Nucleus accumbens (tissue), 56 donors: ENCODE results near the gene WNT3.

Source experiments
- DNase-seq, 56 donors: peaks; one replicate each; lab custom pipeline; 2025; lab: John Stamatoyannopoulos, UW

Gene WNT3

GRCh38 chr17:46739982-46740381 is 78.5 kb downstream of the WNT3 start:
- DNase-seq: no peak

DNA sequence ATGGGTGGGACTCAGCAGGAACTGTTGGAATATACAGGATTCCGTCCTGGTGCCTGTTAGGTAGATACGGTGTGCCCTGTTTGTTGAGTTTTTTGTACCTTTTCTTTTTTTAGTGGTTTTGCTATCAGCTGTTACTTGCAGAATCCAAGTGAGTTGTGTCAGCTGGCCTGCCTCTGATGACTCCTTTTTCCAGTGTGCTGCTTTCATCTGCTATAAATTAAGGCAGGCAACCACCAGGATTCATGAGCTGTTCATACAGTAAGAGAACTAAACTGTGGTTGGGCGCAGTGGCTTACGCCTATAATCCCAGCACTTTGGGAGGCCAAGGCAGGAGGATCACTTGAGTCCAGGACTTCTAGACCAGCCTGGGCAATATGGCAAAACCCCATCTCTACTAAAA is 79.9 kb downstream of the WNT3 start:
- no peak for DNase-seq

GRCh38 chr17:46737326-46737725 is 81.2 kb downstream of the WNT3 start:
- DNase-seq: no peak

DNA sequence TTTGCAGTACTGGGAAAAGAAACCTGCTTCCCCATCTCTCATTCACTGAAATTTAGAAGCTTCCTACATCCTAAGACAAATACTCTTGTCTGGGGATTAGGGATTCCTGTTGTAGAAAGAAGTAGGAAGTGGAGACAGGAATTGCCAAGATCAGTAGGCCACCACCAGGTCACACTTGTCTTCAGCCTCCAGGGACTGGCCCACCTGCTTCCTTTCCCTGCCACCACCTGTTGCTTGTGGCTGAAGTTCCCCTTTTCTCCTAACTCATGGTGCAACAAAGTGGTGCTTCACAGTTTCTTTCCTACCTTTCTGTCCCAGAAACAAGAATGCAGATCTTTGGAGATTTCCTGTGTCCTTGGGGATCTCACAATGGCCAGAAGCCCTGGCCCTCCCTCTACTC is 82.4 kb downstream of the WNT3 start:
- DNase-seq: no peak

DNA sequence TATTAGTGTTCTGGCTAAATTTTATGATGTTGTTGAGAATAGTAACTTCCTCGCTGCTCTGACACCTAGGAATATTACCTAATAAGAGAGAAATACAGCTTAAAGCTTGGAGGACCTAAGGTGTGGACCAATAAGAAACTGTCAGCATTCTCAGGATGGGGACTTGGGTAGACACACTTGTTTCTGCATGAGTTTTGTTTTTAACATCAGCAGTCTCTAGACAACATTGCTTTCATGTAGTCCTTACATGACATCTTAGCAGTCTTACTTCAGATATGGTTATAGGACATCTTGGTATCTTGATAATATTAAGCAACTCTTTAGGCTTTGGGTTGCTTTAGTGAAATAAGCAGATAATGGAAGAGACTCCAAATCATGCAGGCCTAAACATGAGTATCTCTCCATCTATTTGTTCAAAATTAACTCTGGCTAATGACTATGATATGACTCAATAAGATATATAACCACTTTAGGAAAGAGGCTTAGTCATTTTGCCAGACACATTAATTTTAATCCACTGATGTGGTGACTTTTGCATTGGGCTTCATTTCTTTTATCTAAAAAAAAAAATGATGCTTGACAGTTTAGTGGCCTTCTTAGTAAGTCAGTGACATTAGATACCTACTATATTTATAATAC is 84.5 kb downstream of the WNT3 start:
- DNase-seq: no peak

- DNase-seq: peak in 29 of 56 donors; percentile 0 to 67 (median 14)
These were observed 85.6 kb downstream of the WNT3 start for GRCh38 chr17:46732754-46733398.

- DNase-seq: no peak
These were observed 86.3 kb downstream of the WNT3 start for GRCh38 chr17:46732160-46732559.

DNA sequence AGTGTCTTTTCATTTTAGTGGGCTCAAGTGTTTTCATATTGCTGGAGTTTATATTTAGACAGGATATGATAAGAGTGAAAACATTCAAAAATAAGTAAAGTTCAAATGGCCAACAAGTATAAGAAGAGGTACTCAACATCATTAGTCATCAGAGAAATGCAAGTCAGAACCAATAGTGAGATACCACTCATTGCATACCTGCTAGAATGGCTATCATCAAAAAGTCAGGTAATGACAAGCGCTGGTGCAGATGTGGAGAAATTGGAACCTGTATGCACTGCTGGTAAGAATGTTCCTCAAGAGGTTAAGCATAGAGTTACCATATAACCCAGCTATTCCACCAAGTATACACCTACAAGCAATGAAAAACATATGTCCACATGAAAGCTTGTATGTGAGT is 87.8 kb downstream of the WNT3 start:
- no peak for DNase-seq

- DNase-seq: no peak
These were observed 88.5 kb downstream of the WNT3 start for GRCh38 chr17:46730026-46730425.

DNA sequence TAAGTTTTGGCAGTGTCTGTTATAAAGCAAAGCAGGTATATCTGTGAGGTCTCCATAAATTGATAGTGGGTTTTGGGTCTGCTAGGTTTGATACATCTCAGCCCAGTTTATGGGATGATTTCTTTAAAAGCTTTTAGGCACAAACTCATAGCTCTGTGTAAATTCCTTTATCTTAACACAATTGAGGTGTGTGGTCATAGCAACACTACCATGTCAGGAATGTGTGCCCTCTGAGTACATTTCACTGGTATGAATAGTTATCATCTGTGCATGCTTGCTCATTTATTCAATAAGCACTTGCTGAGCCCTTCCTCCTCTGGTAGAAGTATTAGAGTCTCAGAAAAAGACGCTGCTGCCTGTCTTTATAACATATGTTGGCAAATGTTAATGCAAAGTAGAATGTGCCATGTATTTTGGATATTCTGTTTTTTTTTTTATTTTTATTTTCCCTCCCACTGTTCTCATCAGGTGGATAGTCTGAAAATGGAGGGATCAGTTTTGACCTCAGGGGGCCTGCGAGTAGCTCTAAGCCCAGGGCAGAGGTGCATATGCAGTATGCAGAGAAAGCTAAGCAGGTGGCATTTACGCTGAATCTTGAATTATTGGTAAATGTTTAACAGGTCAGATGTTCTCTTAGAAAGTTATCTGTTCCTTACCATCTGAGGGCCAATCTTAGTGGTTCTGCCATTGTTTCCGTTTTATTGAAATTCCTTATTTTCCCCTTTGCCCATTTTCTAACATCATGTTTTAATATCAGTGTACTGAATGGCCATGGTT is 90.7 kb downstream of the WNT3 start:
- no peak for DNase-seq

- no peak for DNase-seq
These were observed 92.3 kb downstream of the WNT3 start for GRCh38 chr17:46726206-46726605.

DNA sequence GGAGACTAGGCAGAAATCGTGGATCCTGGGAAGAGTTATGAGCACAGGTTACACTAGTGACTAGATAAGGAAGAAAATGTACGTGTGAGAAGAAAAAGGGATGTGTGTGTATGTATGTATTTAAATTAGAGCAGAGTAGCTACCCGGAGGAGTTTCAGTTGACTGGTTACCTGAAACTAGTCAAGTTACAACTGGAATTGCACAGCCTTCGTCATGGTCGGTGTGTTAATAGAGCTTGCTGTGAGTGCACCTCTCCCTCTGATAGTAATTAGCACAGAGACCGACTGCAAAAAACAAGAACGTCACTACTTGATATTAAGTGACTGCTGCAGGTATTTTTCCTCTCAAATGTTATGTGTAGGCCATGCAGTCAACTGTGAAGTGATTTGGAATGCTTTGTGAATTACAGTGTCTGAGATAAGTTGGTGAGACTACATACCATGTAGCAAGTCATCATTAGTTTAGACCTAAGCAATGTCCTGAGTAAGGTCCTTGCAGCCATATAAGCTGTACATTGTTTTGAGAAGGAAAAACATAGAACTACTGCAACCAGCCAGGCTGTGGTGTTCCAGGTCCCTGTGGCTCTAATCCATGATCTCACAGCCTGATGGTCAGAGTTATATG is 95.7 kb downstream of the WNT3 start:
- no peak for DNase-seq

DNA sequence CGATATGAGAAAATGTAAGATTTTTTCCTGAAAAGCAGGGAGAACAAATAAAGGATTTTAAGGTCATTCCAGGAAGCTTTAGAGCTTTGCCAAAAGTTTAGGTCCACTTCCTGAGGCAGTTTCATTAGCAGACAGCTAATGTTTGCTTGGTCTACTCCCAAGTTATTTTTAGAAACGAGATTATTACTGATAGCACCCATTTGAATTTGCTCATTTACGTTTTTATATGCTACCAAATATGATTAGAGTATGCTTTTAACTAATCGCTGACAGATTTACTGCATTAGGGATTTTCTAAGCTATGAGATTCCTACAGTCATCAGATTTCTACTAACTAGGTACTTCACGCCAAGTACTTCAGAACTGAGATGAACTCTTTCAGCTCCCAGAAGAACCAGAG is 98.1 kb downstream of the WNT3 start:
- DNase-seq: no peak

DNA sequence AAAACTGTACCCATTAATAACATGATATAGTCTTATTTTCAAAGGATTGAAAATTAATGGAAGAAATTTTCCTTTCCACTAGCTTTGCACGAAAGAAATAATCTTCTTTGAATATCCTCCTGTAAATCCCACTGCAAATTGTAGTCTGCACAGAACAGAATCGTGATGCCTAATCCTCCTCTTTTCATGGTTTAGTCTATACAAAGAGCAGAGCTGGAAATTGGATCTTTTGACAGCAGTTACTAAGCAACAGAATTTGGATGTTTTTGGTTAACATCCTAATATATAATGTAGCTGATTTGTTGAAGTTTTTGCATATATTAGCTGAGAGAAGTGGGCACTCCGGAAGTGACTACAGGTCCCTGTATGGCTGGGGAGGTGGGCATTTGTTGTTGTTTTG is 98.6 kb downstream of the WNT3 start:
- DNase-seq: no peak

GRCh38 chr17:46717999-46718398 is 100.5 kb downstream of the WNT3 start:
- no peak for DNase-seq
